Heart left ventricle (tissue), 16 donors: Measurements from ENCODE around the gene KIF26A. TPM values are rescaled to one million over a fixed set of nuclear protein-coding genes. Genes with fewer than 3 reads are reported as not detected.

Source experiments
- ATAC-seq, 4 donors: fragments of 200-7000 bp; cut with Tn5 transposase; one replicate each; pipeline ENCODE4 v1.9.1; 2020 to 2022; ENCODE audit warnings: moderate library complexity in 4 of 4, mild to moderate bottlenecking in 3 of 4, moderate number of reproducible peaks in 1 of 4
- DNase-seq, 5 donors: peaks; one replicate each; pipeline ENCODE4 v3.0.0-alpha.2; 2020
- H3K27ac ChIP-seq, 12 donors: fragments of 200-600 bp; sonication (generic) in 4 of 12; one replicate each; pipeline versions ENCODE4 v1.5.0 to v1.8.0; 2016 to 2022; ENCODE audit warnings: mild to moderate bottlenecking in 2 of 12
- H3K27me3 ChIP-seq, 9 donors: fragments of 200-600 bp; sonication (generic) in 2 of 9; one replicate each; pipeline versions ENCODE4 v1.5.1 to v1.8.0; 2016 to 2022; ENCODE audit warnings: mild to moderate bottlenecking in 3 of 9
- H3K36me3 ChIP-seq, 9 donors: fragments of 200-600 bp; sonication (generic) in 2 of 9; one replicate each; pipeline versions ENCODE4 v1.5.0 to v1.8.0; 2018 to 2022; ENCODE audit warnings: mild to moderate bottlenecking in 2 of 9
- H3K4me1 ChIP-seq, 12 donors: fragments of 200-600 bp; sonication (generic) in 4 of 12; one replicate each; pipeline versions ENCODE4 v1.5.0 to v1.8.0; 2016 to 2022; ENCODE audit warnings: mild to moderate bottlenecking in 3 of 12
- H3K4me3 ChIP-seq, 12 donors: fragments of 200-600 bp; sonication (generic) in 4 of 12; one replicate each; pipeline versions ENCODE4 v1.5.0 to v1.8.0; 2017 to 2022; ENCODE audit warnings: mild to moderate bottlenecking in 9 of 12, moderate library complexity in 4 of 12
- H3K9me3 ChIP-seq, 12 donors: fragments of 200-600 bp; sonication (generic) in 4 of 12; one replicate each; pipeline versions ENCODE4 v1.5.0 to v1.8.0; 2016 to 2022; ENCODE audit warnings: mild to moderate bottlenecking in 1 of 12
- POLR2A ChIP-seq, 2 donors: fragments of 450-650 bp; IDR thresholded peaks; one replicate each; pipeline ENCODE4 v1.6.1; 2017; ENCODE audit warnings: antibody characterized with exemption in 2 of 2, mild to moderate bottlenecking in 2 of 2, moderate library complexity in 2 of 2
- WGBS, 4 donors: extraction: QIAGEN DNeasy Blood & Tissue Kit in 2 of 4; methylation state at CpG; one replicate each; pipeline versions ENCODE4 v1.1.5 to v1.1.7; 2013 to 2018; 5-methylcytosine and 5-hydroxymethylcytosine counted together
- intact Hi-C, 10 donors: fragments of 100-400 bp; cut with DNase I; formaldehyde crosslinking; loops; one replicate each; pipeline versions ENCODE4 v1.11.1 to v1.14.2; 2022
- polyA plus RNA-seq, 2 donors: library from polyadenylated mRNA; stranded (reverse); fragments of 200-250 nt; gene quantifications; one replicate each; pipeline ENCODE4 v1.2.3, GENCODE V29; 2013
- total RNA-seq, 9 donors: library from RNA; depleted of rRNA in 2 of 9; stranded (reverse); fragments of >200 nt in 2 of 9; fragmentation: NEBNext Ultra II Directional in 3 of 9; extraction: Animal tissue kit (Norgen Biotek cat#: 25700) in 3 of 9; gene quantifications; one replicate each; pipeline versions ENCODE4 v1.1.0 to v1.2.4, GENCODE V29; 2016 to 2023
- TF ChIP-seq, protein P1 (sequence below), 12 donors: fragments of 200-600 bp; sonication (generic) in 4 of 12; IDR thresholded peaks; one replicate each; pipeline versions ENCODE4 v1.5.0 to v1.8.0; 2018 to 2022; ENCODE audit warnings: antibody characterized with exemption in 12 of 12, mild to moderate bottlenecking in 5 of 12
- donor health status: ischemic (EF 13 %, LVEDD 7.1; RV severe dilation, severe dysfunction).
- donor health status: healthy with polysubstance abuse.
- donor health status: DM: no; HTN: yes; CAD: no.
- donor health status: DM: no; HTN: no; CAD: no.
- donor health status: ischemic (EF 25% LVEDD 6.9; RV normal size, moderate dysfunction).
- donor health status: ischemic (EF 25% LVEDD 5.7; RV mildly dilated, moderate dysfunction).
- donor health status: healthy.
- donor health status: DM: yes; HTN: yes; CAD: no.
- donor health status: ischemic (EF 35%, LVEDD 5.7; RV mildly dilated, moderate dysfunction).
- donor health status: nonischemic (EF 11% LVEDD 7.7; RV severe dilation, severe dysfunction).
- donor health status: DM: yes; HTN: yes; CAD: no.
- donor health status: PGD.
- donor health status: ischemic (EF 29% LVEDD 5.4; RV normal size, mild dysfunction).
- donor health status: nonischemic (EF 23%, LVEDD 6.1; RV moderate dilation, normal function).

KIF26A gene
- total and polyA plus RNA-seq, 11 donors: 4.9 to 12.6 (median 7.8) TPM

DNA sequence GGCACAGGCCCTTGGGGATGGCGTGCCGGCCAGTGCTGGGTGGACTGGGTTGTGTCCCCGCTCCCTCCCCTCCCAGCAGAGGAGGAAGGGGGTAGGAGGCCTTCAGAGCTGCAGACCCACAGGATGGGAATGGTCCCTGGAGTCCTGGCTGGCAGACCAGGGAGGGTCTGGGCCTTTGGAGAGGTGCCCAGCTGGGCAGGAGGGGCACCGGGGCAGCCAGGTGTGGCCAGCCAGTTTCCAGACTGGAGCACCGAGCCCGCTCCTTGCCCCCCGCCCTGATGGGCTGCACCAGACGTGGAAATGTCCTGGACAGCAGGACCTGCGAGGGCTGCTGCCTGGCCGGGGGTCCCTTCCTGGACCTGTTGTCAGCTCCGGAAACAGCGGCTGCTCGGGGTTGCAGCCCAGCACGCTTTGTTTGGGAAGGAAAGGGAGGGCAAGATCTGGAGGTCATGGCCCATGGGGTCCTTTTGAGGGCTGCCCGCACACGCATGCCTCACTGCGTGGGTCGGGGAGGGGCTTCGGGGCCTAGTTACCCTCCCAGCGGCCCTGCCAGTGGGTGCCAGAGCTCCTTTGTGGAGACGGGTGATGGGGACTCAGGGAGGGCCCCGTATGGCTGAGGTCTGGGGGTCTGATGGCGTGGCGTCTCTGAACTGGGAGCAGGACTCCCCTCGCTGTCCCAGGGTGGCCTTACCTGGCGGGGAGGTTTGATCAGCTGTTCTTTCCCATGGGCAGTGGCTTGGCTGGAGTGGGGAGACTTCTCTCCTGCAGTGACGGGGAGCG is 9.1 kb downstream of the KIF26A start:
- peaks cover 0 to 7% (median 0%) of the 10 kb centered on the region in 9 donors for H3K36me3 ChIP-seq
- ATAC-seq (no peak), DNase-seq (peak in 3 of 5 donors; percentile 21 to 65 (median 26))
- no peak for TF ChIP-seq POLR2A (IDR thresholded peaks at IDR 0.05)
- TF ChIP-seq, protein P1, sequence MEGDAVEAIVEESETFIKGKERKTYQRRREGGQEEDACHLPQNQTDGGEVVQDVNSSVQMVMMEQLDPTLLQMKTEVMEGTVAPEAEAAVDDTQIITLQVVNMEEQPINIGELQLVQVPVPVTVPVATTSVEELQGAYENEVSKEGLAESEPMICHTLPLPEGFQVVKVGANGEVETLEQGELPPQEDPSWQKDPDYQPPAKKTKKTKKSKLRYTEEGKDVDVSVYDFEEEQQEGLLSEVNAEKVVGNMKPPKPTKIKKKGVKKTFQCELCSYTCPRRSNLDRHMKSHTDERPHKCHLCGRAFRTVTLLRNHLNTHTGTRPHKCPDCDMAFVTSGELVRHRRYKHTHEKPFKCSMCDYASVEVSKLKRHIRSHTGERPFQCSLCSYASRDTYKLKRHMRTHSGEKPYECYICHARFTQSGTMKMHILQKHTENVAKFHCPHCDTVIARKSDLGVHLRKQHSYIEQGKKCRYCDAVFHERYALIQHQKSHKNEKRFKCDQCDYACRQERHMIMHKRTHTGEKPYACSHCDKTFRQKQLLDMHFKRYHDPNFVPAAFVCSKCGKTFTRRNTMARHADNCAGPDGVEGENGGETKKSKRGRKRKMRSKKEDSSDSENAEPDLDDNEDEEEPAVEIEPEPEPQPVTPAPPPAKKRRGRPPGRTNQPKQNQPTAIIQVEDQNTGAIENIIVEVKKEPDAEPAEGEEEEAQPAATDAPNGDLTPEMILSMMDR (IDR thresholded peaks at IDR 0.05): no peak
- intact Hi-C loops: loop anchor here in 2 of 10 donors (10.0 kb wide), 2 partner anchors 77 to 147 kb away; no protein-coding TSS in a partner anchor
- H3K27ac ChIP-seq: peak overlapping the region in 1 of 12 donors; percentile 14
- no peaks in the 10 kb centered on the region for H3K9me3 ChIP-seq
- H3K27me3 ChIP-seq: no peaks in the 10 kb centered on the region
- 61 to 79% (median 69%) methylated on average over 20 to 28 of the region's 28 CpGs for WGBS, 4 donors
- peaks cover 0 to 57% (median 18%) of the 10 kb centered on the region in 12 donors for H3K4me1 ChIP-seq
- H3K4me3 ChIP-seq: no peak overlapping the region

DNA sequence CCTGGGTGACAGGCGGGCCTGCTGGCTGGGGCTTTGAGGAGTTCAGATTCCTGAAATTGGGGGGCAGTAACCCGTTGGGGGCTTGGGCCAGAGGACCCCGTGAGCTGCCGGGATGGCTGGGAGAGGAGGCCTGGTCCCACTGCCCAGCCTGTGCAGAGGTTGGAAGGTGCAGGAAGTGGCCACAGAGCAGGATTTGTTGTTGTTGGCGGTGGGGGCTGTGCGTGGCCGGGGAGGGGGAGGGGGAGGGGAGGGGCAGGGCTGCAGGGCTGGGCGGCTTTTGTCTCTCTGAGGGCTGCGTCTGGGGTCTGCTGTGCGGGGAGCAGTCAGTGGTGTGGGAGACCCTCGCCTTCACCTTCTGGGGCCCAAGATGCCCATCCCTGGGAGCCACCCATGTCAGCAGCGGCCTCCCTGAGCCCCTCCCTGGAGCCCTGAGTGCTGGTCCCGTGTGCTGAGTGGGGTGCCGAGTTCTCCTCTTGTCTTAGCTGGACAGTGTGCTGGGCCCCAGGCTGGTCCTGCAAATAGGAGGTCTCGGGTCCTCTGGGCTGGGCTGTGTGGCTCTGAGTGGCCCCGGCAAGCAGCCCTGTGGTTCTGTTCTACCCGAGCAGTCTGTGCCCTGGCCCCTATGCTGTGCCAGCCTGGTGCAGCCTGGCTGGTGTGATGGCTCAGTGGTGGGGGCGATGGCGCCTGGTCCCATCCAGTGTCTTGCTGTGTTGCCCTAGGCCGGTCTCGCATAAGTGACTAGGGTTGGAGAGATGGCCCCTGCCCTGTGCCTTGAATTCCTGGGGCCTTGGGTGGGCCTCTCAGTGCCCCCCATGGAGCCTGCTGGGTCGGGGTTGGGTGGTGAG is 10.3 kb downstream of the KIF26A start:
- Histone ChIP-seq H3K4me1 (peaks cover 0 to 51% (median 18%) of the 10 kb centered on the region in 12 donors), H3K9me3 (no peaks in the 10 kb centered on the region), H3K36me3 (peaks cover 0 to 12% (median 0%) of the 10 kb centered on the region in 9 donors), H3K4me3 (no peak overlapping the region), H3K27me3 (no peaks in the 10 kb centered on the region), H3K27ac (peak overlapping the region in 4 of 12 donors; percentile 35 to 52 (median 38))
- intact Hi-C loops: loop anchor here in 2 of 10 donors (10.0 kb wide), 2 partner anchors 76 to 146 kb away; no protein-coding TSS in a partner anchor
- DNase-seq (peak in 3 of 5 donors; percentile 20 to 53 (median 21)), ATAC-seq (peak in 1 of 4 donors; percentile 37)
- WGBS, 4 donors: 60 to 76% (median 68%) methylated on average over 7 to 22 of the region's 22 CpGs
- no peak for TF ChIP-seq POLR2A (IDR thresholded peaks at IDR 0.05)
- TF ChIP-seq, protein P1 (IDR thresholded peaks at IDR 0.05): no peak

DNA sequence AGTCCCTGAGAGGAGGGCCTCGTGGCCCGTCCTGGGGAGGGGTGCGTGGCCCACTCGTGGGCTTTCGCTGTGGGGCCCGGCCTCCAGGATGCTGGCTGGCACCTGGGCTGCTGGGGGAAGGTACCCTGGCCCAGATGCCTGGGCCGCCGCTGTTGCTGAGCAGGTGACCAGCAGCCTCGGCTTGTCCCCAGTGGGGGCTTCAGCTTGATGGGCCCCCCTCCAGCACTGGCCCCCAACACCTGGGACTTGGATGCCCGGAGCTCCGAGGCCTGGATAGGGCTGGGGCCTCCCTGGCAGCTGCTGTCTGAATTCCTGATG is 10.8 kb downstream of the KIF26A start:
- Histone ChIP-seq H3K36me3 (peaks cover 0 to 12% (median 0%) of the 10 kb centered on the region in 9 donors), H3K4me1 (peaks cover 0 to 50% (median 18%) of the 10 kb centered on the region in 12 donors), H3K27me3 (no peaks in the 10 kb centered on the region), H3K4me3 (peak overlapping the region in 1 of 12 donors; percentile 2), H3K27ac (peak overlapping the region in 7 of 12 donors; percentile 8 to 52 (median 36)), H3K9me3 (no peaks in the 10 kb centered on the region)
- ATAC-seq (no peak), DNase-seq (peak in 2 of 5 donors; percentile 19 to 58)
- intact Hi-C loops: loop anchor here in 2 of 10 donors (10.0 kb wide), 2 partner anchors 76 to 146 kb away; no protein-coding TSS in a partner anchor
- WGBS, 4 donors: 78 to 100% (median 83%) methylated on average over 2 to 11 of the region's 11 CpGs; no CpG with 5 or more reads in 1 of the 4 donors
- TF ChIP-seq, protein P1 (IDR thresholded peaks at IDR 0.05): no peak
- TF ChIP-seq POLR2A (IDR thresholded peaks at IDR 0.05): no peak
